22Rv1 (cell line): ENCODE data around the gene SERAC1.
"Not testable (repeated sequence)": the region's sequence is repeated elsewhere in the genome, so short reads cannot be mapped to it uniquely, and the experiment has no call there.

ENCODE experiments used
- CTCF ChIP-seq: fragments of 450-650 bp; IDR thresholded peaks from 2 replicates; pipeline ENCODE4 v1.5.1; 2017; ENCODE audit warnings: mild to moderate bottlenecking
- ZFX ChIP-seq: fragments of 450-650 bp; IDR thresholded peaks from 2 replicates; pipeline ENCODE4 v1.6.1; 2017; ENCODE audit warnings: antibody characterized with exemption, borderline replicate concordance

GRCh38 chr6:158209582-158210333, 41.7 kb upstream of the SERAC1 start:
- TF ChIP-seq CTCF, ZFX: not testable (repeated sequence)
